Uterus (tissue), 2 donors: ENCODE results near the gene ZNF416.

Experiments used
- POLR2A ChIP-seq, 2 donors: fragments of 450-650 bp; IDR thresholded peaks; one replicate each; pipeline ENCODE4 v1.6.1; 2016; ENCODE audit warnings: antibody characterized with exemption in 2 of 2, mild to moderate bottlenecking in 1 of 2, moderate library complexity in 1 of 2
- TF ChIP-seq, protein P1 (sequence below), 4 experiments: fragments of 200-600 bp in 2 of 4; fragments of 450-650 bp in 2 of 4; sonication (generic) in 2 of 4; IDR thresholded peaks; one replicate each; pipeline ENCODE4 v1.5.1; 2016 to 2019; ENCODE audit warnings: antibody characterized with exemption in 4 of 4, mild to moderate bottlenecking in 2 of 4, moderate library complexity in 1 of 4

GRCh38 chr19:57546513-57546912 is 32.2 kb downstream of the ZNF416 start:
- TF ChIP-seq, protein P1, sequence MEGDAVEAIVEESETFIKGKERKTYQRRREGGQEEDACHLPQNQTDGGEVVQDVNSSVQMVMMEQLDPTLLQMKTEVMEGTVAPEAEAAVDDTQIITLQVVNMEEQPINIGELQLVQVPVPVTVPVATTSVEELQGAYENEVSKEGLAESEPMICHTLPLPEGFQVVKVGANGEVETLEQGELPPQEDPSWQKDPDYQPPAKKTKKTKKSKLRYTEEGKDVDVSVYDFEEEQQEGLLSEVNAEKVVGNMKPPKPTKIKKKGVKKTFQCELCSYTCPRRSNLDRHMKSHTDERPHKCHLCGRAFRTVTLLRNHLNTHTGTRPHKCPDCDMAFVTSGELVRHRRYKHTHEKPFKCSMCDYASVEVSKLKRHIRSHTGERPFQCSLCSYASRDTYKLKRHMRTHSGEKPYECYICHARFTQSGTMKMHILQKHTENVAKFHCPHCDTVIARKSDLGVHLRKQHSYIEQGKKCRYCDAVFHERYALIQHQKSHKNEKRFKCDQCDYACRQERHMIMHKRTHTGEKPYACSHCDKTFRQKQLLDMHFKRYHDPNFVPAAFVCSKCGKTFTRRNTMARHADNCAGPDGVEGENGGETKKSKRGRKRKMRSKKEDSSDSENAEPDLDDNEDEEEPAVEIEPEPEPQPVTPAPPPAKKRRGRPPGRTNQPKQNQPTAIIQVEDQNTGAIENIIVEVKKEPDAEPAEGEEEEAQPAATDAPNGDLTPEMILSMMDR (IDR thresholded peaks at IDR 0.05): no peak
- no peak for TF ChIP-seq POLR2A (IDR thresholded peaks at IDR 0.05)
